ENCODE measurements around the gene COL8A1. TPM values are rescaled to one million over a fixed set of nuclear protein-coding genes. Genes with fewer than 3 reads are reported as not detected.

Gene COL8A1
- total RNA-seq, 1 donor from 2014 or later, result 0.08 TPM

GRCh38 chr3:99686469-99686868, 48.1 kb downstream of the COL8A1 start:
- DNase-seq (ENCODE audit: low spot score), result no peak
- Mint-ChIP-seq H3K27me3 (ENCODE audit: insufficient read depth) (peaks cover 5% of the 10 kb centered on the region), H3K27ac (no peak overlapping the region), H3K36me3 (ENCODE audit: low read depth) (no peaks in the 10 kb centered on the region), H3K4me3 (no peak overlapping the region), H3K9me3 (no peaks in the 10 kb centered on the region), H3K4me1 (ENCODE audit: low read depth) (no peaks in the 10 kb centered on the region)
- intact Hi-C loops (cut with micrococcal nuclease), result loop anchor here (5.0 kb wide), 1 partner anchor 664 kb away; no protein-coding TSS in a partner anchor

- intact Hi-C loops (cut with micrococcal nuclease), result loop anchor here (1.0 to 5.0 kb wide), 2 partner anchors 188 to 665 kb away; no protein-coding TSS in a partner anchor
- Mint-ChIP-seq H3K4me1 (ENCODE audit: low read depth) (no peaks in the 10 kb centered on the region), H3K4me3 (no peak overlapping the region), H3K27ac (no peak overlapping the region), H3K27me3 (ENCODE audit: insufficient read depth) (peaks cover 5% of the 10 kb centered on the region), H3K9me3 (no peaks in the 10 kb centered on the region), H3K36me3 (ENCODE audit: low read depth) (no peaks in the 10 kb centered on the region)
- DNase-seq (ENCODE audit: low spot score), result no peak
Observed at GRCh38 chr3:99686955-99687612, 48.7 kb downstream of the COL8A1 start.

- Mint-ChIP-seq H3K4me3 (no peak overlapping the region), H3K27ac (no peak overlapping the region), H3K27me3 (ENCODE audit: insufficient read depth) (no peaks in the 10 kb centered on the region), H3K4me1 (ENCODE audit: low read depth) (no peaks in the 10 kb centered on the region), H3K36me3 (ENCODE audit: low read depth) (no peaks in the 10 kb centered on the region), H3K9me3 (no peaks in the 10 kb centered on the region)
- intact Hi-C loops (cut with micrococcal nuclease), result no loop called here
- no peak for DNase-seq (ENCODE audit: low spot score)
Observed at GRCh38 chr3:99690761-99691369, 52.5 kb downstream of the COL8A1 start.

- intact Hi-C loops (cut with micrococcal nuclease), result no loop called here
- Mint-ChIP-seq H3K9me3 (no peaks in the 10 kb centered on the region), H3K27me3 (ENCODE audit: insufficient read depth) (no peaks in the 10 kb centered on the region), H3K4me1 (ENCODE audit: low read depth) (no peaks in the 10 kb centered on the region), H3K27ac (no peak overlapping the region), H3K36me3 (ENCODE audit: low read depth) (no peaks in the 10 kb centered on the region), H3K4me3 (no peak overlapping the region)
- no peak for DNase-seq (ENCODE audit: low spot score)
Observed at GRCh38 chr3:99693636-99694035, 55.2 kb downstream of the COL8A1 start.

- H3K36me3 Mint-ChIP-seq (ENCODE audit: low read depth), result no peaks in the 10 kb centered on the region
- DNase-seq (ENCODE audit: low spot score), result no peak
- no peaks in the 10 kb centered on the region for H3K4me1 Mint-ChIP-seq (ENCODE audit: low read depth)
- no peak overlapping the region for H3K4me3 Mint-ChIP-seq
- intact Hi-C loops (cut with micrococcal nuclease), result no loop called here
- no peaks in the 10 kb centered on the region for H3K9me3 Mint-ChIP-seq
- H3K27me3 Mint-ChIP-seq (ENCODE audit: insufficient read depth), result no peaks in the 10 kb centered on the region
- H3K27ac Mint-ChIP-seq, result no peak overlapping the region
Observed at GRCh38 chr3:99696497-99696896, 58.1 kb downstream of the COL8A1 start.

- Mint-ChIP-seq H3K4me1 (ENCODE audit: low read depth) (no peaks in the 10 kb centered on the region), H3K27ac (no peak overlapping the region), H3K27me3 (ENCODE audit: insufficient read depth) (no peaks in the 10 kb centered on the region), H3K9me3 (no peaks in the 10 kb centered on the region), H3K4me3 (no peak overlapping the region), H3K36me3 (ENCODE audit: low read depth) (no peaks in the 10 kb centered on the region)
- no peak for DNase-seq (ENCODE audit: low spot score)
- intact Hi-C loops (cut with micrococcal nuclease), result no loop called here
Observed at GRCh38 chr3:99697250-99697649, 58.9 kb downstream of the COL8A1 start.

GRCh38 chr3:99698932-99699331, 60.5 kb downstream of the COL8A1 start:
- Mint-ChIP-seq H3K27me3 (ENCODE audit: insufficient read depth) (no peaks in the 10 kb centered on the region), H3K4me1 (ENCODE audit: low read depth) (no peaks in the 10 kb centered on the region), H3K9me3 (no peaks in the 10 kb centered on the region), H3K27ac (no peak overlapping the region), H3K4me3 (no peak overlapping the region), H3K36me3 (ENCODE audit: low read depth) (no peaks in the 10 kb centered on the region)
- no peak for DNase-seq (ENCODE audit: low spot score)
- intact Hi-C loops (cut with micrococcal nuclease), result no loop called here

GRCh38 chr3:99699841-99700240, 61.4 kb downstream of the COL8A1 start:
- H3K9me3 Mint-ChIP-seq, result no peaks in the 10 kb centered on the region
- H3K4me1 Mint-ChIP-seq (ENCODE audit: low read depth), result no peaks in the 10 kb centered on the region
- no peak overlapping the region for H3K27ac Mint-ChIP-seq
- intact Hi-C loops (cut with micrococcal nuclease), result no loop called here
- no peaks in the 10 kb centered on the region for H3K27me3 Mint-ChIP-seq (ENCODE audit: insufficient read depth)
- DNase-seq (ENCODE audit: low spot score), result no peak
- H3K36me3 Mint-ChIP-seq (ENCODE audit: low read depth), result no peaks in the 10 kb centered on the region
- no peak overlapping the region for H3K4me3 Mint-ChIP-seq

- DNase-seq (ENCODE audit: low spot score), result no peak
- H3K4me1 Mint-ChIP-seq (ENCODE audit: low read depth), result no peaks in the 10 kb centered on the region
- H3K4me3 Mint-ChIP-seq, result no peak overlapping the region
- no peaks in the 10 kb centered on the region for H3K9me3 Mint-ChIP-seq
- no peaks in the 10 kb centered on the region for H3K27me3 Mint-ChIP-seq (ENCODE audit: insufficient read depth)
- no peaks in the 10 kb centered on the region for H3K36me3 Mint-ChIP-seq (ENCODE audit: low read depth)
- no peak overlapping the region for H3K27ac Mint-ChIP-seq
- intact Hi-C loops (cut with micrococcal nuclease), result no loop called here
Observed at GRCh38 chr3:99700631-99701268, 62.4 kb downstream of the COL8A1 start.

- no peaks in the 10 kb centered on the region for H3K4me1 Mint-ChIP-seq (ENCODE audit: low read depth)
- intact Hi-C loops (cut with micrococcal nuclease), result no loop called here
- H3K27ac Mint-ChIP-seq, result no peak overlapping the region
- no peaks in the 10 kb centered on the region for H3K9me3 Mint-ChIP-seq
- H3K36me3 Mint-ChIP-seq (ENCODE audit: low read depth), result no peaks in the 10 kb centered on the region
- peaks cover under 1% of the 10 kb centered on the region for H3K27me3 Mint-ChIP-seq (ENCODE audit: insufficient read depth)
- H3K4me3 Mint-ChIP-seq, result no peak overlapping the region
- DNase-seq (ENCODE audit: low spot score), result no peak
Observed at GRCh38 chr3:99702953-99703943, 64.9 kb downstream of the COL8A1 start.

- H3K27me3 Mint-ChIP-seq (ENCODE audit: insufficient read depth), result peaks cover 3% of the 10 kb centered on the region
- H3K4me1 Mint-ChIP-seq (ENCODE audit: low read depth), result no peaks in the 10 kb centered on the region
Observed at GRCh38 chr3:99704417-99704816, 66.0 kb downstream of the COL8A1 start.

GRCh38 chr3:99706410-99706809, 68.0 kb downstream of the COL8A1 start:
- Mint-ChIP-seq H3K27me3 (ENCODE audit: insufficient read depth) (peaks cover 3% of the 10 kb centered on the region), H3K27ac (no peak overlapping the region), H3K36me3 (ENCODE audit: low read depth) (no peaks in the 10 kb centered on the region), H3K4me1 (ENCODE audit: low read depth) (no peaks in the 10 kb centered on the region), H3K4me3 (no peak overlapping the region), H3K9me3 (no peaks in the 10 kb centered on the region)
- DNase-seq (ENCODE audit: low spot score), result no peak
- intact Hi-C loops (cut with micrococcal nuclease), result no loop called here

More at GRCh38 chr3:99704417-99704816, 66.0 kb downstream of the COL8A1 start:
- intact Hi-C loops (cut with micrococcal nuclease), result no loop called here
- Mint-ChIP-seq H3K4me3 (no peak overlapping the region), H3K27ac (no peak overlapping the region), H3K36me3 (ENCODE audit: low read depth) (no peaks in the 10 kb centered on the region), H3K9me3 (no peaks in the 10 kb centered on the region)
- DNase-seq (ENCODE audit: low spot score), result no peak

Measured in activated T-helper 1 cell treated with anti-CD3 and anti-CD28 coated beads, Interleukin-12 subunit alpha, Interleukin-12 subunit beta, Interleukin-2, Interleukin-4 antibody, amounts not matched to agents 30 ng/mL and 10 ng/mL and 1 ng/mL, durations not matched to agents 14 hours and 24 hours and 36 hours (primary cell).